Lower leg skin (tissue), 4 donors: ENCODE results near the gene REEP1. TPM values are rescaled to one million over a fixed set of nuclear protein-coding genes. Genes with fewer than 3 reads are reported as not detected.

Experiments used
- DNase-seq, 2 donors: peaks; one replicate each; pipeline ENCODE4 v3.0.0-alpha.2; 2019; ENCODE audit warnings: low spot score in 2 of 2
- H3K4me3 ChIP-seq: fragments of 200-600 bp; sonication (generic); 2 replicates; pipeline ENCODE4 v1.5.1; 2017; ENCODE audit warnings: mild to moderate bottlenecking, low read depth; ENCODE audit not compliant: poor library complexity, severe bottlenecking
- CTCF ChIP-seq, 3 donors: fragments of 450-650 bp; IDR thresholded peaks; one replicate each; pipeline ENCODE4 v1.5.1; 2016; ENCODE audit warnings: antibody characterized with exemption in 3 of 3, mild to moderate bottlenecking in 3 of 3, moderate library complexity in 2 of 3
- POLR2A ChIP-seq, 2 donors: fragments of 450-650 bp; IDR thresholded peaks; one replicate each; pipeline ENCODE4 v1.6.1; 2016 to 2017; ENCODE audit warnings: antibody characterized with exemption in 2 of 2, mild to moderate bottlenecking in 1 of 2, moderate library complexity in 1 of 2
- WGBS, 2 donors: methylation state at CpG; one replicate each; pipeline ENCODE4 v1.1.5; 2018; 5-methylcytosine and 5-hydroxymethylcytosine counted together
- intact Hi-C: fragments of 100-400 bp; cut with DNase I; formaldehyde crosslinking; loops from one replicate; pipeline ENCODE4 v1.15.0; 2023; ENCODE audit warnings: low total_unique reads
- total RNA-seq, 4 donors: library from RNA; depleted of rRNA; stranded (reverse); fragments of >200 nt; gene quantifications; one replicate each; pipeline ENCODE4 v1.1.0, GENCODE V29; 2016

Gene REEP1
- total RNA-seq, 4 donors from 2014 or later = 0.04 to 4.3 (median 2.0) TPM

GRCh38 chr2:86293612-86294011 lies 43.8 kb downstream of the REEP1 start:
- 51 to 65% methylated on average over 3 of the region's 3 CpGs for WGBS, 2 donors
- no peak for DNase-seq
- TF ChIP-seq CTCF (IDR thresholded peaks at IDR 0.05) = no peak
- no peak for TF ChIP-seq POLR2A (IDR thresholded peaks at IDR 0.05)
- intact Hi-C loops = no loop called here
- no peak overlapping the region for H3K4me3 ChIP-seq

- peak in 1 of 2 donors; percentile 54 for DNase-seq
- no peak overlapping the region for H3K4me3 ChIP-seq
- intact Hi-C loops = no loop called here
- WGBS, 2 donors = 86 to 90% methylated on average over 7 of the region's 7 CpGs
- TF ChIP-seq POLR2A (IDR thresholded peaks at IDR 0.05) (no peak), CTCF (IDR thresholded peaks at IDR 0.05) (no peak)
These were observed 44.6 kb downstream of the REEP1 start for GRCh38 chr2:86292571-86293515.

DNA sequence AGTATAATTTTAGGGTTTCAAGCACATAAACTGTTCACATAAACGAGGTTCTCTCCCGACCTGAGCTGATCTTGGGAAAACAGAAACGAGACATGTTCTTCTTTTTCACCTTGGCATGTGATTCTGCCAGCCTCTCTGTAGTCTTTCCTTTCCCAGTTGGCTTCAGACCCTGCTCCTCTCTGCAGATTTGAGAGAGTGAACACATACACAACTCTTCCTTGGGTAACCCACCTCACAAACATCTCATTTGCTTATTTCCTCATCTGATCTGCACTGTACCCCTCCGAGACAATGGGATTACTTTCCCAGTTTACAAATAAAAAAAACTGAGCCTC lies 46.1 kb downstream of the REEP1 start:
- no peak overlapping the region for H3K4me3 ChIP-seq
- TF ChIP-seq POLR2A (IDR thresholded peaks at IDR 0.05) = no peak
- TF ChIP-seq CTCF (IDR thresholded peaks at IDR 0.05) = no peak
- WGBS, 2 donors = 67 to 78% methylated on average over 4 of the region's 4 CpGs

DNA sequence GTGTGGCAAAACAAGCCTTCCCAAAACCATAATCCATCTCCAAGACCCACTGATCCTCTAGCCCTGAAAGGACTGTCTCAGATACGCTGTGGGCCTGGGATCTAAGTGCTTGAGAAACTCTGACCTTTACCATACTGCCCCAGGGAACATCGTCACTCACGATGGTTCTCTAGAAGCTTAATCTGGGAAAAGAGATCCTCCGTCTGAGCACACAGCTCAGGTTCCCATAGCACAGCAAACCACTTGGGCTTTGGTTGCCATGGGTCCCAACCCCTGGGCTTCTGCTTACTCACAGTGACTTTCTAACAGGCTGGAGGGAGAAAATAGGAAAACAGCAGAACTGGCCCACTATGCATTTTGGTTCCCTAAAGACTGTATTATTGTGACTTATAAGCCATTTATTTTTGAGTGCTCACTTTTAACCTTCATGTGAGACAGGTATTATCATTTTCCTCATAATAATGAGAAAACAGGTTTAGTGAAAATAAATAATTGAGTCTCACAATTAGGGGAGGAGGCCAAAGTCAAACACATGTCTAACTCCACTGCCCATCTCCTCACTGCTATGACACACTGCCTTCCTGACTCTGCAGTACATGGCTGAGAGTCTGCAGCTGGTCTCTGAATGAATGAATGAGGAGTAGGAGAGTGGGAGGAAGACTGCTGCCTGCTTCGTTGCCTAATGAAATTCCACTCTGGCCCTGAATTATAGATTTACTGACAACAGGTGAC lies 46.7 kb downstream of the REEP1 start:
- WGBS, 2 donors = 70 to 81% methylated on average over 5 of the region's 5 CpGs
- DNase-seq = peak in 1 of 2 donors; percentile 62
- intact Hi-C loops = no loop called here
- TF ChIP-seq POLR2A (IDR thresholded peaks at IDR 0.05) (no peak), CTCF (IDR thresholded peaks at IDR 0.05) (no peak)
- H3K4me3 ChIP-seq = no peak overlapping the region

More for the DNA sequence above, 46.1 kb downstream of the REEP1 start:
- no peak for DNase-seq
- intact Hi-C loops = no loop called here

DNA sequence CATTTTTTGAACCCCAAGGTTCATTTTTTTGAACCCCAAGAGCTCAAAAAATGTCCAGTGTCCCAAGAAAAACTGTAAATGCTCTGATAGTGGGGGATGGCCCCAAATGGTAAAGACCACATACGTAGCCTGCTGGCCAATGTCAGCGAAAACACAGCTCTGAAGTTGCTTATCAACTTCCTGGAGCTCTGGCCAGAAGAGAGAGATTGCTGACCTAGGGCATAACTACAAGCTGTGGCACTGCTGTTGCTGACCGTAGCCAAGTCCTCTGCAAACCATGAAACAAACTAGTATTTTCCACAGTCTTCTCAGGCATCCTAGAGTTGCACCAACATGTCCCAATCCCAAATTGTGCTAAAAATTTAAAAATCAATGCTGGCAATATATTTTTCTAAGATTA lies 50.9 kb downstream of the REEP1 start:
- no peak for TF ChIP-seq POLR2A (IDR thresholded peaks at IDR 0.05)
- TF ChIP-seq CTCF (IDR thresholded peaks at IDR 0.05) = no peak
- intact Hi-C loops = no loop called here
- WGBS, 2 donors = 61 to 72% methylated on average over 3 of the region's 3 CpGs
- no peak overlapping the region for H3K4me3 ChIP-seq
- DNase-seq = no peak
